ENCODE measurements around the gene SIVA1.

The SIVA1 gene

DNA sequence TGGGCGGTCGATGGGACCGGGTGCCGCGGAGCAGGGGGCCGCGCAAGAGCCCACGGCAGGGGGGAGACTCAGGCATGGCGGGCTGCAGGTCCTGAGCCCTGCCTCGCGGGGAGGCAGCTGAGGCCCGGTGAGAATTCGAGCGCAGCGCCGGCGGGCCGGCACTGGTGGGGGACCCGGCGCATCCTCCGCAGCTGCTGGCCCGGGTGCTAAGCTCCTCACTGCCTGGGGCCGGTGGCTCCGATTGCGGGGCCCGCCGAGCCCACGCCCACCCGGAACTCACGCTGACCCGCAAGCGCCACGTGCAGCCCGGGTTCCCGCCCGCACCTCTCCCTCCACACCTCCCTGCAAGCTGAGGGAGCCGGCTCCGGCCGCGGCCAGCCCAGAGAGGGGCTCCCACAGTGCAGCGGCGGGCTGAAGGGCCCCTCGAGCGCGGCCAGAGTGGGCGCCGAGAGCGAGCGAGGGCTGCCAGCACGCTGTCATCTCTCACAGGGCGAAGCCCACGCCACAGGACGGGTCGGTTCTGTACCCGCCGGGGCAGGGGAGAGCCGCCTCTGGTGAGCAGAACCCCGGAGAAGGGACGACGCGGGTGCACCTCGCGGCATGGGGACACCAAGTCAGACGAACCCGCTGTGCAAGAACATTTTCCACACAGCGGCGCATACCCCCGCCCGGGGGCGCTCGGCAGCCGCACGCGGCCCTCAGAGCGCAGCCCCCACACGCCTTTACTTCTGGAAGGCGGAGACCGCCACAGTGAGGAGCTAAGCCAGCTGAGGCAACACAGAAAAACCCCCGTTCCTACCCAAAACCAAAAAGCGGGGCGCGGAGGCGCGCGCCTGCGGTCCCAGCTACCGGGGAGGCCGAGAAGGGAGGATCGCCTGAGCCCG, 1.2 kb upstream of the SIVA1 start:
- no peak for DNase-seq

DNA sequence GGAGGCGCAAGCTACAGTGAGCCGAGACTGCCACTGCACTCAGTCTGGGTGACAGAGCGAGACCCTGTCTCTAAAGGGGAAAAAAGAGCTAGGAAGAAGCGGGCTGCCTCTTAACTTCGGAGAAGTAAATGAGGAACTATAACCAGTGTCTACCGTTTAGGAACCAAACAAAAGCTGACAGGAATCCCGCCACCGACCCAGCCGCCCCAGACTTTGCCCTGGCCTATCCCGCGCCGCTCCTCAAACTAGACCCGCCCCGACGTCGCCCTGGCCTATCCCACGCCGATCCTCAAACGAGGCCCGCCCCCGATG, 568 bp upstream of the SIVA1 start:
- no peak for DNase-seq

DNA sequence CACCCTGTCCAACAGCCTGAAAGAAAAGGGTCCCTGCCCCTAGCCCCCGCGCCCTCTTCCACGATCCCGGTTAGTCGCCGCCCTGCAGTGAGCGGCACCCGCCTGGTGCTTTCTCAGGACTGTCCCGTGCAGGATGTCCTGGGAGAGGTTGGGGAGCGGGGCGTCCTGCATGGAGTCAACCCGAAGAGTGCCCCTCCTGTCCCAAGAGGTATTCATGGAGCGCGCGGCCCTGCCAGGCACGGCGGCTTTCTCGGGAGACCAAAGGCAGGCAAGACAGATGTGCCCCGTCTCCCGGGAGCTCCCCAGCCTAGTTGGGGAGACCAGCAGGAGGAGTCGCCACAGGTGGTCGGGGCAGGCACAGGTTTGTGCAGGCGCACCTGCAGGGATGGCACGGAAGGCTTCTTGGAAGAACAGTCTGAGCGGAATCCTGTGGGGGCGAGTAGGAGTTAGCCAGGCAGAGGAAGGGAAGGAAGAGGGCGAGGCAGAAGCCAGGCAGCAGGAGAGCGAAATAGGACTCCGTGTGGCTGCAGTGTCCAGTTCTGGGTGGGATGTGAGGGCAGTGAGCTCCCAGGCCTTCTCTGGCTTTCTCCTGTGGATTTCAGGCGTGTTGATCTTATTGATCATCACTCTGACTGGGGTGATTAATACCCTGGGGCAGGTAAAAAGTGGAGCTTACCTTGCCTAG, 723 bp downstream of the SIVA1 start:
- DNase-seq = no peak

DNA sequence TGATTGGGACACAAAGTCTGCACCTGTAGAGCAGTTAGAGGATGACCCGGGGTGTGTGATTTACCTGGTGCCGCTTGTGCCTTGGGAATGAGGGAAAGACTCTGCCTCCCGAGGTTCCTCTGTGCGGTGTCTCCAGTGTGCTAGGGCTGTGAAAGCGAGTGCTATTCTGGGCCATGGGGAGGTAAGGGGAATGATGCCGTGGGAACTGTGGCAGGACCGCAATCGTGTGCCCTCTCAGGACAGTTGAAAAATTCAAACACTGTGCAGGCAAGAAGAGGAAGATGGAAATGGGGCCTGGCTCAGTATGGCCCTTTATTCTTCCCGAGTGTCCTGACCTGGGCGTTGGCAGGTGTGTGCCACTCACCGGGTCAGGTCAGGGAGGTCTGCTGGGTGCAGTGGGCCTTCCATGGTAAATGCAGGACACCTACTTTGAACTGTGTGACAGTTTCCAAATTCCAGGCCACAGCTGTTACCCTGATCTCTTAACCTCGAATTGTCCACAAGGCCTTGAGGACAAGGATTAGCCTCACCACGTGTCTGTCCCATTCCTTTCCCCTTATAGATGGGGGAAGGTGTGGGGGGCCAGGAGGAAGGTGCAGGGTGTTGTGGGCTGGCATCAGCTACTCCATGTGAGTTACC, 1.4 kb downstream of the SIVA1 start:
- no peak for DNase-seq

DNA sequence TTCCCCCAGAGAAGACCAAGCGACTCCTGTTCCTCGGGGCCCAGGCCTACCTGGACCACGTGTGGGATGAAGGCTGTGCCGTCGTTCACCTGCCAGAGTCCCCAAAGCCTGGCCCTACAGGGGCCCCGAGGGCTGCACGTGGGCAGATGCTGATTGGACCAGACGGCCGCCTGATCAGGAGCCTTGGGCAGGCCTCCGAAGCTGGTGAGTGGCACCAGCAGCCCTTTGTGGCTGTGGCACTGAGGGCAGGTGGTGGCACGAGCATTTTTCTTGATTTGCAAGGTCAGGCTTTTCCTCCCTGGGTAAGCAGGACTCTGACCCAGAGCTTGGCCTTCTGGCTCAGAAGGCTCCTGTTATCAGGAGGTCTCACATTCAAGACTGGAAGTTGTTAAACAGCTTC, 2.7 kb downstream of the SIVA1 start:
- DNase-seq = no peak

DNA sequence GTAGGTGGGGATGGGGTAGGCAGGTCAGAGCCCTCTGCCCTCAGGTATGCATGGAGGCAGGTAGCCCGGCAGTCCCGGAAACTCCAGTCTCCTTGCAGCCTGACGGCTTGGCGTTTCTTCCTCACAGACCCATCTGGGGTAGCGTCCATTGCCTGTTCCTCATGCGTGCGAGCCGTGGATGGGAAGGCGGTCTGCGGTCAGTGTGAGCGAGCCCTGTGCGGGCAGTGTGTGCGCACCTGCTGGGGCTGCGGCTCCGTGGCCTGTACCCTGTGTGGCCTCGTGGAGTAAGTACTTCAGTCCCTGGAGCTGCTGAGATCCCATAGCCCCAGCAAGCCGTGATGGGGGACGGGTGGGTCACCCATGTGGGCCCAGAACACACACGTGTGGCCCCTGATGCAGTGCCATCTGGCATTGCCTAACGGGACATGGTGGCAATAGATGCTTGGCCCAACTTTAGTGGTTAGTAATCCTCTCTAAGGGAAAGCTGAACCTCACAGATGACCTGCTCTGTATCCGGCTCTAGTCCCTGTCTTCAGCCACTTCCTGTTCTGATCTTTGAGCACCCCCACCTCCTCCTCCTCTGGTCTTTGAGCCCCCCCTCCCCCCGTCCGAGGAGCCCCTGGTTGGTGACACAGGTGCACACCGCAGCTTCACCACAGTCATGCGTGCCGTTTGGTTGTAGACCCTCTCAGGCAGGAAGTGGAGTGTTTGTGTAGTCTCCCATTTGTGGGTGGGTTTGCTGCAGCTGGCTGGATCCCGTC, 3.7 kb downstream of the SIVA1 start:
- no peak for DNase-seq

DNA sequence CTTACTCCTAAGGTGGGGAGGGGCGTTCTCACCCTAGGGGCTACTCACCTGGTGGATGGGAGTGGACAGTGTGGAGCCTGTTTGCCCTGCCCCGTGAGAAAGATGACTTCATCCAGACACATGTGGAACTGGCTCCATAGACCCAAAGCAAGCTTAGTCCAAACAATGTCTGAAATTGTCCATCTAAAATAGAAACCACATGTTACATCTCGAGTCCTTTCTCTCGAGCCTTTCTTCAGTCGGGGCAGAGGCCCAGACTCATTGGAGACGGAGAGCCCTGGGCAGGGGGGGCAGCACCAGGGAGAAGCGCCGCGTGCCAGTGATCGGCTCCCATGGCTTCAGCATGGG, 4.3 kb downstream of the SIVA1 start:
- DNase-seq = no peak

DNA sequence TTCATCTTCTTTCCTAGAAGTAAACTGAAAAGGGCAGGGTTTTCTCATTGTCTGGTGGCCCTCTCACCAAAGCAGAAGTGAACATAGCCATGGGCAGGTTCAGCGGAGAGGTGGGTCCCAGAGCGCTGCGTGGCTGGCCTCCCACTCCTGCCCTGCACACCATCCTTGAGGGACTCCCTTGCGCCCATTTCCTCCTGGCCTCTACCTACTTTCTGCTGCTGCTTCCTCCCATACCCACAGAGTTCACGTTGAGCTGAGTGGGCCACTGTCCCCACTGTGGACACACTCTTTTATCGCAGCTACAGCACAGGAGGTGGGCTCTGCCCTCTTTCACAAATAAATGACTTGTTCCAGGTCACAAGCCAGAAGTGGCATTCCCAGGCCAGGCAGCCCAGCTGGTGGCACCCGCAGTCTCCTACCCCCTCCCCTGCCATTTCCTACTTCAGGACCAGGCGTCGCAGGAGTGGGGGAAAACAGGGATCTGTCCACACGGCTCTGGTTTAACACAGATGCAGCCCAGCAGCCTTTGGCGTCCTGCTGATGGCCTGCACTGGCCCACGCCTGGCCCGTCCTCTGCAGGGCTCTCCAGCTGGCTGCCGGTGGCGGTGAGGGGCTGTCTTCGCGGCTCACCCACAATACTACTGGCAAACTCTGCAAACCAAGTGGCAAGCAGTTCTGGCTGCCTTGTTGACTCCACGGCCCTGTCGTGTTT, 4.9 kb downstream of the SIVA1 start:
- DNase-seq = no peak

DNA sequence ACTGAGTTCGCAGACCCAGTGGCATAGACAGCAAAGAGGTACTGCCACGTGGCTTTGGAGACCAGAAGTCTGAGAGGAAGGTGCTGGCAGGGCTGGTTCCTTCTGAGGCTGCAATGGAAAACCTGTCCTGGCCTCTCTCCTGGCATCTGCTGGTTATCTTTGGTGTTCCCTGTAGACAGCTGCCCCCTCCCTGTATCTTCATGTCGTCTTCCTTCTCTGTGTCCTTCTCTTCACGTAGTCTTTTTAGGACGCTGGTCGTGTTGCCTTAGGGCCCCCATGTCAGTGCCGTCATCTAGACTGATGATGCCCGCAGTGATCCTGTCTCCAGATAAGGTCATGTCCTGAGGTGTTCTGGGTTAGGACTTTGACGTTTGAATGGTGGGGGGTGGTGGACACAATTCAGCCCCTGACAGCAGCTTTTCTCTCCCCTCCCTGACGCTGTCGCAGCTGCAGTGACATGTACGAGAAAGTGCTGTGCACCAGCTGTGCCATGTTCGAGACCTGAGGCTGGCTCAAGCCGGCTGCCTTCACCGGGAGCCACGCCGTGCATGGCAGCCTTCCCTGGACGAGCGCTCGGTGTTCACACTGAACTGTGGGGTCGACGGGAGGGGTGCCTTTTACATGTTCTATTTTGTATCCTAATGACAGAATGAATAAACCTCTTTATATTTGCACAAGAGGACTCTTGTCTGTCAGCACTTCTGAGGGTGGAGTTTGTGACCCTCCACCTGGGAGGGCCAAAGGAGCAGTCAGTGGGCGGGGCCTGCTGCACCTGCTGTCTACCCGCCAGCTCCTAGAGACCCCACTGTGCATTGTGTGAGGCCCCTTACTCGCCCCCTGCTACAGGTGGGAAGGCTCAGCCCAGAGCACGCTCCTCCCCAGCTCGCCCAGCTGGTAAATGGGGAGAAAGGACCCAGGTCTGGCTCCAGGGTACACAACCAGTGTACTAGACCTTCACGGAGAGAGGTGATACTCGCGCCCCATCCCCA, 6.3 kb downstream of the SIVA1 start:
- DNase-seq = no peak

DNA sequence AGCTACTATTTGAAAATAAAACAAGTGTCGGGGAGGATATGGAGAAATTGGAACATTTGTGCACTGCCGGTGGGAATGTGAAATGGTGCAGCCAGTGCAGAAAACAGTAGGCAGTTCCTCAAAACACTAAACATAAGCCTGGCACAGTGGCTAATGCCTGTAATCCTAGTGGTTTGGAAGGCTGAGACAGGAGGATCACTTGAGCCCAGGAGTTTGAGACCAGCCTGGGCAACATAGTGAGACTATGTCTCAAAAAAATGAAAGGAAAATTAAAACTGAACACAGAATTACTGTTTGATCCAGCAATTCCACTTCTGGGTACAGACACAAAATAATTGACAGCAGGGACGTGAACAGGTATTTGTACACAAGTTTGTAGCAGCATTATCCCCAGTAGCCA, 12.6 kb downstream of the SIVA1 start:
- DNase-seq = no peak

DNA sequence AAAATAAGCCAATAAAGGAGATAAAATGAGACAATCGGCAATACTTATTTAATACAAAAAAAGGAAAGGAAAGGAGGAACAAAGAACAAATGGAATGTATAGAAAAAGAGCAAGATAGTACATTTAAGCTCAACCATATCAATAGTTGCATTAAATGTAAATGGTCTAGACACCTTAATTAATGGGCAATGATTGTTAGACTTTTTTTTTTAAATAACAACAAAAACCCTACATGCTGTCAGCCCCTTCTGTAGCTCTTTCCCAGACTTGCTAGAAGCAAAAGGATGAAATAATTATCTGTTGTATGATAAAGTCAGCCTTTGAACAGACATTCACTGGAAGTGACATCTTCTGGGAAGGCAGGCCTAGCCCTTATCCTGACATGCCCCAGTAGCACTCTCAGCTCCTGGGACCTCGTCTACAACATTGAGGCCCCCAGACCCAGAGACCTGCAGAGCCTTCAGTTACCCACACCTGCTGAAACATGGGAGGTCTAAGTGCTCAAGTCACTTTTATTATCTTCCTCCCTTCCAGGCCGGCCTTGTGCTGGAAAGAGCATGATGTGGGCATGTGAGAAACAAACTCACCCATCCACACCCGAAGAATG, 13.4 kb downstream of the SIVA1 start:
- no peak for DNase-seq

DNA sequence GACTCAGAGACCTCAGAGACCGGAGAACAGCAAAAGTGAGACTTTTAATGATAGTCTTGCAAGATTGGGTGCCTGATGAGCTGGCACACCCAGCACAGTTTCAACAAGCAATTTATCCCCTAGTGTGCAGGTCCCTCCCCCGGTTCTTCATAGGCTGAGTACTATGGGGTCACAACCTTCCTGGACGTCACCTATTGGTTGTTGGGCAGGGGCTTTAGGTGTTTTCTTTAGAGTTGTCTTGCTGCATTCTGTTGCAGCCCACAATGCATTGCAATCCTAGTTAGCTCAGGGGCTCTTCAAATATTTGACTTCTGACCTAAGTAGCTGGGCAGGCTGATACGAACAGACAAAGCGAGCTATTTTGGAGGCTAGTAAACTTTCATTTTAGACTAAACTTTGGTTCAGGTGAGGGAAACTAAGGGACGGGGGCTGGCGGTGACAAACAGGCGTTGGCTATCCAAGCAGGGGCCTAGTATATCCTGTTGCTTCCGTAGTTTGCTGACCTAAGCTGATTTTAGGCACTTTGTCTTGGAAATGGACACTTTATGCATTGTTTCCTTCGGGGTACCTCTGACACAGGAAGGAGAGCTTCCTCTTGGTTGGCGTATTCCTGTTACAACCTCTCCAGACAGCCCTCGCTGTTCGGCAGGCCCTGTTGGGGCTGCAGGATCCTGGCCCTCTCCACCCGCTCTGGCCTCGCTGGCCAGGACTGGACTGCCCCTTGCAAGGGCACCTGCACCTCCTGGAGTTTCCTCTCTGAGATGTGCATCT, 14.1 kb downstream of the SIVA1 start:
- no peak for DNase-seq

DNA sequence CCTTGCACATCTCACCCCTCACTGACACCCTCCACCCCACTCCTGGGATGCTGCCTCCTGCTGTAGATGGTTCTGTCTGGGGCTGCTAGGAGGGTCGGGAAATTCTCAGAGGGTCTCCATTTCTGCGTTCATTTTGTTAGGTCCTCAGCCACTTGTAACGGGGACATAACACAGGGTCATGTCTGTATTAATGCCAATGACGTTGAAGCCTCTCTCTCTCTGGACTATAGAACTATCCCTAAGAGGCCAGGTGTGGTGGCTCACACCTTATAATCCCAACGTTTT, 14.6 kb downstream of the SIVA1 start:
- DNase-seq = no peak

DNA sequence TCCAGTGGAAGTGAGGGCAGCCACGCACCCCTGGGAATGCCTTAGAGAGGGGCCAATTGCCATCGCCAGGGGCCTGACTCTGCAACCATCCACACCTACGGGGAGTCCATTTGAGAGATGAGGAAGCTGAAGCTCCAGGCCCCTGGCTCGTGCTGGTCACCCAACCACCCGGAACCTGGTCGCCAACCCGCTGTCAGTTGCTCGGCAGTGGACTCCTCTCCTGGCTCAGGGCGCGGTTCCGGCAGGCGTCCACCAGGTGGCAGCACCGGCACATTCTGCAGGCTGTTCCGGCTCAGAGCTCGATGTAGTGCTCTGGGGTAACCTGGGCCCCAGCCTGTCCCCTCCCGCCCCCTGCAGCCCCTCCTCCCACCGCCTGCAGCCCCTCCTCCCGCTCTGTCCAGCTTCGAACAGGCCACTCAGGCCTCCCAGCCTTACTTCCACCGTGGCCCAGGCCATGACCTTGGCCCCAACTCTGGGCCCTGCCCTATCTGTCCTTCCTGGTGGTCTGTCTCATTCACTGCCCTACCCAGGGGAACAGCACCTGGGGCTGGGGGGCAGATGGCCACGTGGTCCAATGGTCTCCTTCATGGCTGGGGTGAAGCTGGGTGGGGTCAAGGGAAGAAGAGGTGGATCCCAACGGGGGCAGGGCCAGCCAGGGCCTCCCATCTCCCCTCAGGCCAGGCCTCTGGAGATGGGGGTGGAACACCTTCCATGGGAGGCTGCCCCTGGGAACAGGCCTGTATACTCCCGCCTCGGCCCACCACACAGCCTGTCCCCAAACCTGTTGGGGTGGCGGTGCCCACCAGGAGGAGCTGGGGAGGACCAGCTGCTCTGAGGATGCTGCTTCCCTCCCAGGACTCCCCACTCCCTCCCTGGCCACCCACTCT, 15.7 kb downstream of the SIVA1 start:
- peak; percentile 92 for DNase-seq

DNA sequence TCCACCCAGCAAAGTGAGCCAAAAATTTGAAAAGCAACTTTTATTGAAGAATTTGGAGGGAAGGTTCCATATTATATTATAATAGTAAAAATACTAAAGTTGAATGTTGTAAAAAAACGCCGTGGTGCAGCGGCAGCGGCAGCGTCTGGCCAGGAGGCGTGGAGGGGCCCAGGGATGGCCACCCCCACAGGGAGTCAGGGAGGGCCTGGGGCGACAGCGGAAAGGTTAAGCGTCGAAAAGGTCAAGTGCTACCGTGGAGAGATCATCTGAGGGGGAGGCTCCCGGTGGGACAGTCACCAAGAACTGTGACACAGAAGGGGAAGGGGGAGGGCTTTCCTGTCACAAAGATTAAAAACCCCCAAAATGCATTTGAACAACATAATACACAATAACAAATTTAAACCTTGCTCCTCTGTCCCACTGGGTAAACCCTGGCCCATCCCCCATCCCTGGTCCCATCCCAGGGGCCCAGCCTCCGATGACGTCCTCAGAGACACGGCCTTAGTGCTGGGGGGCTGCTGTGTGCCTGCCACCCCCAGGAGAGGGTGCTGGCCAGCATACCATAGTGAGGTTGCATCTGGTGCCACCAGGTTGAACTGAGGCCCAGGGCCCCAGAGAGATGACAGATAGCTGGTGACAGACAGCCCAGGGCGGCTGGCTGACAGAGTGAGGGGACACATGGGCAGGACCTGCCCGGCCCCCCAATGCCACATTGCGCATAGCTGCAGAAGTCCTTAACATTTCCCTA, 16.6 kb downstream of the SIVA1 start:
- no peak for DNase-seq

DNA sequence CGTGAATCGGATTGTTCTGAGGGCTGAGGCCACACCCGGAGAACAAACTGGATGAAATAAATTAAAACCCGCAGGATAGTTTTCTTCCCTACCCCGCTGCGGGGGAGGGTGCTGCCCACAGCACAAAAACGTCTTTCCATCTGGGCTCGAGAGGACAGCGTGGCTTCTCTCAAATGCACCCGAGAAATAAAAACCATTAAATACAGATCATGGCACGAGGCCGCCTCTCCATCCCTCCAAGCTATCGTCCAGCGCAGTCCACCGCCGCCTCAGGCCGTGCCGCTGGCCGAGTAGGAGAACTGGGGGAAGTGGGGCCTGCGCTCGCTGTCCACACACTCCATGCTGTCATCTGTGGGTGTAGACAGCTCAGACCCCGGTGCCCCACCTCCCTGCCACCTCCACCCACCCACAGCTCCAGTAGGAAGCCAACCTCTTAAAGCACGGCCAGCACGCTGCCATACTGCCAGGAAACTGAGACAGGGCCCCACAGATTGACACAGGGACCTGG, 17.2 kb downstream of the SIVA1 start:
- no peak for DNase-seq

DNA sequence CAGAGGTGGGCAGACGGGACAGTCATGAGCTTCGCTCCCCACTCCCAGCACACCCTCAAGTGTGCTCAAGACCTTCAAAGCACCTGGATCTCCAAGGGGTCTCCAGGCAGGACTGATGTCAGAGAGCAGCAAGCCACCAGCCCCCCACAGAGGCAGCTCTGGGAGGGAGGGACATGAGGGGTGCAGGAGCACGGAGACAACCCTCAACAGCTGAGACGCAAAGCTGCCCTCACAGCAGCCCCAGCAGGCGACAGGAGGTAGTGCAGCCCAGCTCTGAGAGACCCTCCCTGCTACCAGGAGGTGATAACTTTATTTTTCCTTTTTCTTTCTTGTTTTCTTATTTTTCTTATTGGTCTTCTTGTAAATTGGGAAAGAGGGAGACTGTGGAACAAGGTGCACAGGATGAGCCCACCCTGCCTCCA, 17.9 kb downstream of the SIVA1 start:
- DNase-seq = no peak

DNA sequence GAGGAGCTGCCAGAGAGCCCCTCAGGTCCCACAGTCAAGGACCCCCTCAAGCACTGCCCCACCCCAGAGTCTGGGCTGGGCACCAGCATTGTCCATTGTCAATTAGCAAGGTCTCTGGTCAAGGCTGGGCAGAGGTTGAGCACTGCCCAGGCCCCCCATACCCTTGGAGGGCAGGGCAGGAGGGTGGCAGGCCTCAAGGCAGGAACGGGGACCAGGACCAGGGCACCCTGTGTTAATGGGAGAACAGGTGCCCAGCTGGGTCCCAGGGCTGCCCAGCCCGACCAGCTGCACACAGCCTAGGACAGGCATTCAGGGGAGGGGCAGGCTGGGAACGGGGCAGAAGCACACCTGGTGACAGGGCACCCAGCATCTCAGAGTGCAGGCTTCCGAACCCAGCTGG, 18.4 kb downstream of the SIVA1 start:
- DNase-seq = no peak
